HCT116 (cell line): ENCODE measurements around the gene TM4SF4. TPM values are rescaled to one million over a fixed set of nuclear protein-coding genes. Genes with fewer than 3 reads are reported as not detected.

ENCODE experiments used
- ATAC-seq: fragments of 200-7000 bp; cut with Tn5 transposase; 2 replicates; pipeline ENCODE4 v1.9.1; 2020; ENCODE audit warnings: mild to moderate bottlenecking, moderate library complexity
- BruUV-seq: library from RNA; stranded (reverse); fragments of 400-500 nt; replicated peaks from 2 replicates; lab custom pipeline; 2021; lab: Mats Ljungman, UMichigan
- CTCF ChIA-PET: fragments of 300-600 bp; sonication (Branson Sonifier 250); formaldehyde crosslinking; loops from one replicate; lab custom pipeline; 2021; ENCODE audit warnings: antibody characterized with exemption; lab: Charles Lee
- POLR2A ChIA-PET: fragments of 300-600, 350-600 bp; sonication (Branson Sonifier 250); formaldehyde crosslinking; loops from one replicate; lab custom pipeline; 2021; ENCODE audit warnings: antibody characterized with exemption; lab: Charles Lee
- RAD21 ChIA-PET, 2 experiments: fragments of 300-600 bp; sonication (Branson Sonifier 250); formaldehyde crosslinking; loops; one replicate each; lab custom pipeline; 2023; ENCODE audit warnings: low total read pairs in 2 of 2; ENCODE audit not compliant: uncharacterized antibody in 2 of 2, unreplicated experiment in 2 of 2, low non-redundant PET in 1 of 2; lab: Charles Lee
- DNase-seq: peaks from one replicate; pipeline ENCODE4 v3.0.0-alpha.2; 2010; ENCODE audit warnings: low read depth, low spot score
- H2AFZ ChIP-seq: fragments of 200-600 bp; shearing (Covaris generic), sonication (generic); 2 replicates; pipeline ENCODE4 v1.6.1; 2017; ENCODE audit warnings: low read depth, mixed run types, mixed read lengths, antibody characterized with exemption, low read length; ENCODE audit not compliant: poor library complexity, severe bottlenecking
- H3K27ac ChIP-seq: 2 replicates; pipeline ENCODE4 v1.5.1; 2012; ENCODE audit warnings: low read depth, low read length
- H3K27me3 ChIP-seq: fragments of 200-600 bp; sonication (generic); 2 replicates; pipeline ENCODE4 v1.6.1; 2016; ENCODE audit warnings: mixed run types, low read length, mixed read lengths; ENCODE audit not compliant: insufficient read depth
- H3K36me3 ChIP-seq, 2 experiments: fragments of 200-500 bp in 1 of 2; fragments of 200-600 bp in 1 of 2; sonication (Bioruptor generic) in 1 of 2; sonication (generic) in 1 of 2; 2 replicates each; pipeline versions ENCODE4 v1.5.1 to v1.6.1; 2014 to 2016; ENCODE audit warnings: low read length in 2 of 2, inconsistent platforms in 1 of 2, mixed read lengths in 1 of 2, mixed run types in 1 of 2; ENCODE audit not compliant: insufficient read depth in 2 of 2, control insufficient read depth in 1 of 2
- H3K4me1 ChIP-seq, 2 experiments: fragments of 200-600 bp in 1 of 2; sonication (generic) in 1 of 2; 2 replicates each; pipeline versions ENCODE4 v1.5.1 to v1.6.1; 2012 to 2017; ENCODE audit warnings: low read length in 2 of 2, inconsistent platforms in 1 of 2, mild to moderate bottlenecking in 1 of 2, mixed read lengths in 1 of 2, mixed run types in 1 of 2, moderate library complexity in 1 of 2; ENCODE audit not compliant: insufficient read depth in 2 of 2, control insufficient read depth in 1 of 2
- H3K4me2 ChIP-seq: fragments of 200-600 bp; sonication (generic); 2 replicates; pipeline ENCODE4 v1.6.1; 2017; ENCODE audit warnings: mixed run types, low read length, mixed read lengths
- H3K4me3 ChIP-seq, 2 experiments: fragments of 200-600 bp in 1 of 2; sonication (generic) in 1 of 2; replicated peaks in 1 of 2; 2 replicates each; pipeline ENCODE4 v1.5.1; 2011 to 2016; ENCODE audit warnings: low read length in 2 of 2, control low read depth in 1 of 2, low read depth in 1 of 2, mild to moderate bottlenecking in 1 of 2, mixed read lengths in 1 of 2, mixed run types in 1 of 2
- H3K79me2 ChIP-seq: fragments of 200-600 bp; sonication (generic); 2 replicates; pipeline ENCODE4 v1.6.1; 2017; ENCODE audit warnings: mild to moderate bottlenecking, mixed run types, low read length, moderate library complexity, mixed read lengths; ENCODE audit not compliant: insufficient read depth
- H3K9ac ChIP-seq: fragments of 200-600 bp; sonication (generic); 2 replicates; pipeline ENCODE4 v1.6.1; 2016; ENCODE audit warnings: low read length, mixed read lengths
- H3K9me2 ChIP-seq: fragments of 200-600 bp; sonication (generic), shearing (Covaris generic); 2 replicates; pipeline ENCODE4 v1.6.1; 2017; ENCODE audit warnings: mixed run types, mild to moderate bottlenecking, moderate library complexity; ENCODE audit not compliant: insufficient read depth
- H3K9me3 ChIP-seq, 2 experiments: fragments of 200-500 bp in 1 of 2; fragments of 200-600 bp in 1 of 2; sonication (Bioruptor generic) in 1 of 2; sonication (generic) in 1 of 2; 2 replicates each; pipeline ENCODE4 v1.6.1; 2014 to 2017; ENCODE audit warnings: low read length in 2 of 2, mixed read lengths in 2 of 2, inconsistent platforms in 1 of 2, low read depth in 1 of 2, mild to moderate bottlenecking in 1 of 2, mixed run types in 1 of 2, moderate library complexity in 1 of 2; ENCODE audit not compliant: control insufficient read depth in 1 of 2, insufficient read depth in 1 of 2
- H4K20me1 ChIP-seq: fragments of 200-600 bp; sonication (generic), shearing (Covaris generic); 2 replicates; pipeline ENCODE4 v1.6.1; 2017; ENCODE audit warnings: mixed run types, mild to moderate bottlenecking, moderate library complexity; ENCODE audit not compliant: insufficient read depth
- CTCF ChIP-seq, 3 experiments: fragments of 200-600 bp in 1 of 3; sonication (generic) in 1 of 3; IDR thresholded peaks in 2 of 3; conservative IDR thresholded peaks in 1 of 3; 2 replicates each; pipeline ENCODE4 v1.5.1; 2012 to 2017; ENCODE audit warnings: low read depth in 2 of 3, low read length in 2 of 3, antibody characterized with exemption in 1 of 3, borderline replicate concordance in 1 of 3, control low read depth in 1 of 3, mild to moderate bottlenecking in 1 of 3, mixed read lengths in 1 of 3, mixed run types in 1 of 3, moderate library complexity in 1 of 3; ENCODE audit not compliant: insufficient read depth in 1 of 3
- FOSL1 ChIP-seq: IDR thresholded peaks from 2 replicates; pipeline ENCODE4 v1.6.1; 2012; ENCODE audit warnings: low read depth
- JUND ChIP-seq: IDR thresholded peaks from 2 replicates; pipeline ENCODE4 v1.6.1; 2012
- POLR2AphosphoS5 ChIP-seq: IDR thresholded peaks from 2 replicates; pipeline ENCODE4 v1.6.1; 2011; ENCODE audit warnings: mild to moderate bottlenecking, low read depth, low read length, moderate library complexity
- RAD21 ChIP-seq: IDR thresholded peaks from 2 replicates; pipeline ENCODE4 v1.6.1; 2012; ENCODE audit warnings: low read depth, mild to moderate bottlenecking
- SIN3A ChIP-seq: IDR thresholded peaks from 2 replicates; pipeline ENCODE4 v1.6.1; 2012; ENCODE audit warnings: low read depth
- YY1 ChIP-seq: IDR thresholded peaks from 2 replicates; pipeline ENCODE4 v1.6.1; 2011; ENCODE audit warnings: low read length, low read depth, moderate library complexity, mild to moderate bottlenecking; ENCODE audit not compliant: insufficient replicate concordance; ENCODE audit errors: extremely low read depth
- ZNF274 ChIP-seq: fragments of 200-500 bp; sonication (Bioruptor generic); IDR thresholded peaks from 2 replicates; pipeline ENCODE4 v1.6.1; 2014; ENCODE audit warnings: mild to moderate bottlenecking, low read depth, low read length, inconsistent platforms
- intact Hi-C: fragments of 100-400 bp; cut with micrococcal nuclease; formaldehyde crosslinking; loops from 2 replicates; pipeline ENCODE4 v1.10.0; 2022
- total RNA-seq: library from RNA; stranded (reverse); gene quantifications from one replicate; pipeline ENCODE4 v1.2.1, GENCODE V29; 2021; ENCODE audit not compliant: unreplicated experiment

Gene TM4SF4
- total RNA-seq, 1 experiment from 2014 or later: 0.91 TPM

GRCh38 chr3:149511040-149511626, 36.6 kb downstream of the TM4SF4 start:
- intact Hi-C loops: no loop called here
- Histone ChIP-seq H3K4me1 (no peaks in the 10 kb centered on the region), H3K36me3 (no peaks in the 10 kb centered on the region), H3K27me3 (no peaks in the 10 kb centered on the region), H2AFZ (no peak overlapping the region), H3K4me2 (no peak overlapping the region), H3K9ac (no peak overlapping the region), H4K20me1 (no peaks in the 10 kb centered on the region), H3K9me3 (no peaks in the 10 kb centered on the region), H3K79me2 (no peaks in the 10 kb centered on the region), H3K9me2 (no peaks in the 10 kb centered on the region), H3K4me3 (no peak overlapping the region), H3K27ac (no peak overlapping the region)
- DNase-seq: no peak
- ATAC-seq: no peak
- ChIA-PET RAD21 (no interaction called here), CTCF (interaction anchor here (1.0 kb wide), 1 partner anchor 254 kb away, joined by 3 read pairs; no protein-coding TSS in a partner anchor), POLR2A (no interaction called here)
- TF ChIP-seq RAD21: no peak
- TF ChIP-seq YY1: no peak
- no peak for TF ChIP-seq SIN3A
- TF ChIP-seq FOSL1: no peak
- TF ChIP-seq POLR2AphosphoS5: no peak
- no peak for TF ChIP-seq ZNF274
- TF ChIP-seq JUND: no peak
- no peak for TF ChIP-seq CTCF (IDR thresholded peaks at IDR 0.05 in 2 of 3, conservative IDR thresholded peaks at IDR 0.05 in 1 of 3; ENCODE audit: borderline replicate concordance in 1 of 3, insufficient read depth in 1 of 3, low read depth in 2 of 3, low read length in 2 of 3)
- no TSS peak for BruUV-seq
